Ishikawa (cell line): Measurements from ENCODE around the gene TMEM184C.

Experiments used
- CREB1 ChIP-seq: IDR thresholded peaks from 2 replicates; pipeline ENCODE4 v1.6.1; 2012; ENCODE audit warnings: low read depth
- NFIC ChIP-seq: IDR thresholded peaks from 2 replicates; pipeline ENCODE4 v1.6.1; 2012
- TAF1 ChIP-seq: IDR thresholded peaks from 2 replicates; pipeline ENCODE4 v1.6.1; 2012; ENCODE audit warnings: low read depth, mild to moderate bottlenecking
- TF ChIP-seq, protein P1 (sequence below): IDR thresholded peaks from 2 replicates; pipeline ENCODE4 v1.6.1; 2012; ENCODE audit warnings: low read depth, mild to moderate bottlenecking

DNA sequence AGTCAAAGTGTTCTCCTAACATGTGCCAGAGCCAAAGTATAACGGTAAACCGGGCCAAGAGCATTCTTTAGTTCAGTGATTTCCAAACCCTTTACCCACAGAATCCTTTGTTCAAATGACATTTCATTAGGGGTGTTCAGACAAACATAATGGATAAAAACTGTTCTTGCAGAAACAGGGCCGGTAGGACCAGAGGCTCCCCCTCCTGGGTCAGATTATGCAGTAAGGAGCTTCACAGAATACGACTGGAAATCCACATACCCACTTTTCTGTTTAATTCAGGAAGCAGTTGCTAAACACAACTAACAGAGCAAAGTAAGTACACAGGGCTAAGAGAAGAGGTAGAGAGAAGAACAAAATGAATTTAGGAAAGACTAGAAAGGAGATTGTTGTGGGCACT is 46.6 kb upstream of the TMEM184C start:
- TF ChIP-seq CREB1, result no peak
- TF ChIP-seq NFIC, result no peak
- TF ChIP-seq, protein P1, sequence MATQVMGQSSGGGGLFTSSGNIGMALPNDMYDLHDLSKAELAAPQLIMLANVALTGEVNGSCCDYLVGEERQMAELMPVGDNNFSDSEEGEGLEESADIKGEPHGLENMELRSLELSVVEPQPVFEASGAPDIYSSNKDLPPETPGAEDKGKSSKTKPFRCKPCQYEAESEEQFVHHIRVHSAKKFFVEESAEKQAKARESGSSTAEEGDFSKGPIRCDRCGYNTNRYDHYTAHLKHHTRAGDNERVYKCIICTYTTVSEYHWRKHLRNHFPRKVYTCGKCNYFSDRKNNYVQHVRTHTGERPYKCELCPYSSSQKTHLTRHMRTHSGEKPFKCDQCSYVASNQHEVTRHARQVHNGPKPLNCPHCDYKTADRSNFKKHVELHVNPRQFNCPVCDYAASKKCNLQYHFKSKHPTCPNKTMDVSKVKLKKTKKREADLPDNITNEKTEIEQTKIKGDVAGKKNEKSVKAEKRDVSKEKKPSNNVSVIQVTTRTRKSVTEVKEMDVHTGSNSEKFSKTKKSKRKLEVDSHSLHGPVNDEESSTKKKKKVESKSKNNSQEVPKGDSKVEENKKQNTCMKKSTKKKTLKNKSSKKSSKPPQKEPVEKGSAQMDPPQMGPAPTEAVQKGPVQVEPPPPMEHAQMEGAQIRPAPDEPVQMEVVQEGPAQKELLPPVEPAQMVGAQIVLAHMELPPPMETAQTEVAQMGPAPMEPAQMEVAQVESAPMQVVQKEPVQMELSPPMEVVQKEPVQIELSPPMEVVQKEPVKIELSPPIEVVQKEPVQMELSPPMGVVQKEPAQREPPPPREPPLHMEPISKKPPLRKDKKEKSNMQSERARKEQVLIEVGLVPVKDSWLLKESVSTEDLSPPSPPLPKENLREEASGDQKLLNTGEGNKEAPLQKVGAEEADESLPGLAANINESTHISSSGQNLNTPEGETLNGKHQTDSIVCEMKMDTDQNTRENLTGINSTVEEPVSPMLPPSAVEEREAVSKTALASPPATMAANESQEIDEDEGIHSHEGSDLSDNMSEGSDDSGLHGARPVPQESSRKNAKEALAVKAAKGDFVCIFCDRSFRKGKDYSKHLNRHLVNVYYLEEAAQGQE, result no peak
- TF ChIP-seq TAF1, result no peak
